ENCODE data around the gene PRPF18.

The PRPF18 gene

GRCh38 chr10:13612654-13613373 is 26.0 kb downstream of the PRPF18 start:
- H3K4me3 Mint-ChIP-seq, result no peak overlapping the region
- H3K36me3 Mint-ChIP-seq (ENCODE audit: low read depth), result peaks cover 40% of the 10 kb centered on the region
- no peaks in the 10 kb centered on the region for H3K9me3 Mint-ChIP-seq
- H3K4me1 Mint-ChIP-seq, result peaks cover 36% of the 10 kb centered on the region
- TF ChIP-seq CTCF (IDR thresholded peaks at IDR 0.05; ENCODE audit: unreplicated experiment in 3 of 3), result no peak
- no peak overlapping the region for H3K27ac Mint-ChIP-seq
- no peaks in the 10 kb centered on the region for H3K27me3 Mint-ChIP-seq (ENCODE audit: low read depth)

- Mint-ChIP-seq H3K27ac (no peak overlapping the region), H3K36me3 (ENCODE audit: low read depth) (peaks cover 45% of the 10 kb centered on the region), H3K4me1 (peaks cover 28% of the 10 kb centered on the region), H3K27me3 (ENCODE audit: low read depth) (no peaks in the 10 kb centered on the region), H3K9me3 (no peaks in the 10 kb centered on the region), H3K4me3 (no peak overlapping the region)
- peak; percentile 38 to 63 (median 41) for TF ChIP-seq CTCF (IDR thresholded peaks at IDR 0.05; ENCODE audit: unreplicated experiment in 3 of 3)
Observed at GRCh38 chr10:13613519-13613918, 26.8 kb downstream of the PRPF18 start.

DNA sequence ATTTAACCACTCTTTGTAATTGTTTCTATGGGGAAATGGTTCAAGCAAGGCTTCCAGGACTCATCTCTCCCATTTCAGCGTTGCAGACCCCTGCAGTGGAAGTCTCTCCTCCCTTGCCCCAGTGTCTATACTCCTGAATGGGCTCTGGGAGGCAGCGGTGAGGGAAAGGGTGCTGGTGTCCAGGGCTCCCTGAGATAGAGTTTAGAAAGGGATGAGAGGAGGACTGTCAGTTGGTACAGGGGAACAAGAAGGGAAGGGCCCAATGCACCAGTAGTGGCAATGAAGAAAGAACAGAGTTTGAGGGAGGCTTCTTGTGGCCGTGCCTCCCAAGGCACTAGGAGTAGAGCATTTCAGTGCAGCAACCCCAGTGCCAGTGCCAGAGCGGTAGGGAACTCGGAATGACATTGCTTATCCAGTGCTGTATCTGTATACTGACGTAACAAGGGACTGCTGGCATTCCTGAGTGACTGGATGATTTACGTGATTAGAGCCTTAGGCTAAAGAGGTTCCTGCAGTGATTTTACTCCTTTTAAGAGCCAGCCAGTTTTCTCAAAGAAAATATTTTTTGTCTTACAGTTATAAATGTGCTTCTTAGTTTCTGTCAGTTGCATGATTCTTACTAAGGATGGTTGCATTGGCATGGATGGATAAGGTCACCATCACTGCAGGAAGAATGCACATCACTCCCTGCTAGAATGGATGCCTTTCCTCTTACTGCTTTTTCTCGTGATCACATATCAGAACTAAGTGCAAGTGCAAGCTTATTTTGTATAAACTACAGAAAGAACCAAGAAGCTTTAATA is 28.0 kb downstream of the PRPF18 start:
- peaks cover 26% of the 10 kb centered on the region for H3K4me1 Mint-ChIP-seq

GRCh38 chr10:13615650-13616300 is 29.0 kb downstream of the PRPF18 start:
- H3K9me3 Mint-ChIP-seq, result no peaks in the 10 kb centered on the region
- H3K4me1 Mint-ChIP-seq, result peaks cover 26% of the 10 kb centered on the region
- peak overlapping the region; percentile 18 to 40 (median 20) for H3K27ac Mint-ChIP-seq
- no peaks in the 10 kb centered on the region for H3K27me3 Mint-ChIP-seq (ENCODE audit: low read depth)
- peaks cover 45% of the 10 kb centered on the region for H3K36me3 Mint-ChIP-seq (ENCODE audit: low read depth)
- no peak for TF ChIP-seq CTCF (IDR thresholded peaks at IDR 0.05; ENCODE audit: unreplicated experiment in 3 of 3)
- H3K4me3 Mint-ChIP-seq, result no peak overlapping the region

More for the DNA sequence above, 28.0 kb downstream of the PRPF18 start:
- Mint-ChIP-seq H3K9me3 (no peaks in the 10 kb centered on the region), H3K4me3 (no peak overlapping the region), H3K36me3 (ENCODE audit: low read depth) (peaks cover 51% of the 10 kb centered on the region), H3K27me3 (ENCODE audit: low read depth) (no peaks in the 10 kb centered on the region), H3K27ac (peak overlapping the region; percentile 4 to 38 (median 18))
- TF ChIP-seq CTCF (IDR thresholded peaks at IDR 0.05; ENCODE audit: unreplicated experiment in 3 of 3), result no peak

DNA sequence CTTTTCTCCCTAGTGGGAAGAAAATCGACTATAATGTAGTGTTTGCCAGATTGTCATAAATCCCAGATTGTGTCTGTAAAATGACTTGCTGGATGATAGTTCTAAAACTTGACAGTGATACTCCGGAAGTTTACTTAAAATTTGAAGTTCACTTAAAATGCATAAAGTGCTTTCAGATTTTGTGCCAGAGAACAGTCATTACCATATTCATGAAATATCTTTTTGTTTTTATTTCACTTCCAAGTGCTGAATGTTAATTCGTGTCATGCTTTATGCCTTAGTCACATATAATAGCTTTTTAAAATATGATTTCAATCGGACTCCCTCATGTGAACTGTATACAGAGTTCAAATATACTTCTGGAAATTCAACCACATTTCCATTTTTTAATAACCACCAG is 30.4 kb downstream of the PRPF18 start:
- Mint-ChIP-seq H3K4me3 (no peak overlapping the region), H3K27me3 (ENCODE audit: low read depth) (no peaks in the 10 kb centered on the region), H3K4me1 (peaks cover 26% of the 10 kb centered on the region), H3K9me3 (no peaks in the 10 kb centered on the region), H3K27ac (no peak overlapping the region), H3K36me3 (ENCODE audit: low read depth) (peaks cover 41% of the 10 kb centered on the region)
- no peak for TF ChIP-seq CTCF (IDR thresholded peaks at IDR 0.05; ENCODE audit: unreplicated experiment in 3 of 3)
